Left forelimb (tissue), 1 donor: ENCODE measurements around the gene CD80.
"Not testable (repeated sequence)": the region's sequence is repeated elsewhere in the genome, so short reads cannot be mapped to it uniquely, and the experiment has no call there.

Experiments used
- DNase-seq: peaks from one replicate; pipeline ENCODE4 v3.0.0-alpha.2; 2018; ENCODE audit warnings: low spot score

The CD80 gene, protein sequence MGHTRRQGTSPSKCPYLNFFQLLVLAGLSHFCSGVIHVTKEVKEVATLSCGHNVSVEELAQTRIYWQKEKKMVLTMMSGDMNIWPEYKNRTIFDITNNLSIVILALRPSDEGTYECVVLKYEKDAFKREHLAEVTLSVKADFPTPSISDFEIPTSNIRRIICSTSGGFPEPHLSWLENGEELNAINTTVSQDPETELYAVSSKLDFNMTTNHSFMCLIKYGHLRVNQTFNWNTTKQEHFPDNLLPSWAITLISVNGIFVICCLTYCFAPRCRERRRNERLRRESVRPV

DNA sequence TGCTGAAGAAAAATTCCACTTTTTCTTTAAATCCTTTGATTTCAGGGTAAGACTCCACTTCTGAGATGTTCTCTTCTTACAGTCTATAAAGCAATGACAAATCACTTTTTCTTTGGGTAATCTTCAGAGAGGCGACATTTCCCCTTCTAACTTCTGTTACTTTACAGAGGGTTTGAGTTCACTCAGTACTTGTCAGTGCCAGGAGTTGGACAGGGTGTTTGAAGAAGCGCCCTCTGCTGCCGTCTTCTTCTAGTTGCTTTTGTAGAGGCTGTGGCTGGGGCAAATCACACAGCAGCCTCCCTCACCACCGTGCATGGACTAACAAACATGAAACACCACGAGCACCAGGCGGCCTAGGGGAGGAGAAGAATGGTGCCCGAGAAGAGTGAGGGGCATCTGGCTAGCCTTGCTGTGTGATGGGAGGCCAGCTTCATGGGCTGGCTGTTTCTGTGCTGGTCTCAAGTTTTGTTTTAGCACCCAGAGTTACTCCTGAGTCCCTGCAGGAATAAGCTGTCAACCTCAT lies at the start of gene CD80:
TSS of gene CD80 (minus strand) at position 174 of the 523 bp plus-strand sequence. CDS start 1,886 bp downstream, outside the sequence.
- no peak for DNase-seq

- no peak for DNase-seq
These were observed 49.1 kb upstream of the CD80 start for GRCh38 chr3:119608405-119609000.

DNA sequence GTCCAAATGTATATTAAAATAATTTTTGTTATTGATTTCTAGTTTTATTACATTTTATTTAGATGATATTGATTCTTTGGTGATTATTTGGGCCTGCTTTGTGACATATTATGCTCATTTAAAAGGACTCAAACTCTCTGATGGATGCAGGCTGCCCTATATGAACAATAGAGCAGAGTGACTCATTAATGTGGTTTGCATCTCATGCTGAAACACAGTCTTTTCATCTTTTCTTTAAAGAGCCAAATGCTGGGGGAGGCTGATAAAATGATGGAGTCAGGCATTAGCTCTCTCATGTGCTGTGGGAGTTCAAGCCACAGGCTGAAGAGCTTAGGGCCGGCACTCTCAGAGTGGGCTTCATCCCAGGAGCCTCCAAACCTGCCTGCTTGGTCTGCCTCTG lies 45.5 kb upstream of the CD80 start:
- DNase-seq = no peak

DNA sequence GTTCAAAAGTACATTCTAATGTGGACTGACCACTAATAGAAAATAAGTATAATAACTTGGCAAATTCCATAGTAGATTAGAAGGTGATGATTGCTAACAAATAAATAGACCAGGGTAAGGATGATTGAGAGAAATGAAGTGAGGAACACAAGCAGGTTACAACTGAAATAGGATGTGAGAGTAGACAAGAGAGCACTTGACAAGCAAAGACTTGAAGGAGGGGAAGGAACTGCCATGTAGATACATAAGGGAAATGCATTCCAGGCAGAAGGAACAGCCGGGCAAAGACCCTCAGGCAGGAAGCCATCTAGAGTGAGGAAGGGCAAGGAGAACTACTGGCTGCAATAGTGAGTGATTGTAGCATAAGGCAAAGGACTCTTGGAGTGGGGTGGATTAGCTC lies 43.3 kb upstream of the CD80 start:
- DNase-seq = no peak

- DNase-seq = no peak
These were observed 41.7 kb upstream of the CD80 start for GRCh38 chr3:119601154-119601553.

GRCh38 chr3:119600732-119601131 lies 41.3 kb upstream of the CD80 start:
- DNase-seq = no peak

GRCh38 chr3:119599558-119600174 lies 40.3 kb upstream of the CD80 start:
- DNase-seq = no peak

DNA sequence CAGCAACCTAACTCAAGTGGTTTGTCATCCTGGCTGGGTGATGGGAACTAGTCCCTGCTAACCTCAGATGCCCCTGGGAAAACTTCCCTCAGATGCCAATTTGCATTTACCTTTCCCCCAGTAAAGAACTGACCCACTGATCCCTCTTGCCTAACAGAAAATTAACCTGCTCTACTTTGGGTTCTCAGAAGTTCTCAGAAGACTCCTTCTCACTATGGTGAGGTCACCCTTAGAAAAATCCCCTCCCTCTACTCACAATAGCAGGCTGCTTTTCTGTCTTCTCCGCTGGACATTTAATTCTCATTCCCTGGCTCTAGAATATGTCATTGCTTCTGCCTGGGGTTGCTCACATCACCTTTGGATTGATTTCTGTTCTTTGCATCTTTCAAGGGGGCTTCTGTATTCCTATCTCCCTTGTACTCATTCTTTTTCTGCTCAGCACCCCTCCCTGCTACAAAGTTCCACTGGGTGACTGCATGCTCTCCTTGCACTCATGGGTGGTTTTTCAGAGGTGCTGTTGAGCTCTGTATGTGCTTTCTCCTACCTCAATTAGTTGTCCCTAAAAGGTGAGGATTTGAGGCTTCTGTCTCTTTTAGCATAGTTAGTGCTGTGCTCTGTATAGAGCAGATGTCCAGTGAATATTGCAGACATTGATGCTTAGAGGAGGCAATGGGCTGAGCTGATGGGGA lies 39.1 kb upstream of the CD80 start:
- no peak for DNase-seq

GRCh38 chr3:119597548-119598288 lies 38.3 kb upstream of the CD80 start, which contains the start of gene PLA1A:
TSS of gene PLA1A (plus strand) at chr3:119597885. CDS start at chr3:119597914, 29 bp downstream.
- no peak for DNase-seq

DNA sequence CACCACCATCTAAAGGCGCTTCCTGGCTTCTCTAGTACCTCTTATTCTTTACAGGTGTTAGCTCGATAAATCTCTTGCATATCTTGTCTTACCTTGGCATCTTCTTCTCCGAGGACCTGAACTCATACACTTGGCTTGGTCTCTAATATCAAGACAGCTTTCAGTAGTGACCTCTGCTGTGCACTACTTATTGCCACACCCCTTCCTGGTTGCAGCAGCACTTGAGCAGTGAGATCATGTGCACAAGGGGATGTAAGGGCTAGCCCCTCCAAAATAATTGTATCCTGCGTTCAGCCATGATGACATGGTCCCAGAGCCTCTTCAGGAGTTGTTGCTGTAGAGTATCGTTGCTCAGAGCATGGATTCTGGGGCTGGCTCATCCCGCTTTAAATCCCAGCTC lies 37.0 kb upstream of the CD80 start:
- no peak for DNase-seq

DNA sequence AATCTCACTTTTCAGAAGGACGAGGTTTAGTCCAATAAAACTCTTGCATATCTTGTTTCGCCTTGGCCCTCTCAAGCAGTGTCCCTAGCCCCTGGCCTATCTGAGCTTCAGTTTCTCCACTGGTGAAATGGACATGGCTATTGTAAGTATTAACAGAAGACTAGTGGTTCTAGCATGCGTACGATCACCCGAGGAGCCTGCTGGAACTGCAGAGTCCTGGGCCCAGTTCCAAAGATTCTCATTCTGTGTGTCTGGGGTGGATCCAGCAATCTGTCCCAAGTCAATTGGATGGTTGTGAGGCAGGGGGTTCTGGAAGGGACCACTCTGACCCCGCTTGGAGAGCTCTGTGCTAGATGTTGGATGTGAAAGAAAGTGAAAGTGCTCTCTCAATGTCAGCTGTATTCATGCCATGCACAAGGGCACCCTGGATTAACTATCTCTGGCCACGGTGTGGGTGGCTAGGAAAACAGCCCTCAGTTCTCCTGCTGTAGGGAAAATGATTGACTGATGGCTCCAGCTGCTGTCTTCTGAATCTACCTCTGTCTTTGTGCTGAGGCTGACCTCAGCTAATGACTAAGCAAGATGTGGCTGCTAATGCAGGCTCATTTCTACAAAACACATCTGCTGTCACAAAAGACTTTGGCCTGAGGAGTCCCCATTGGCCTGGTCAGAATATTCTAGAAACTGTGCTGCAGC lies 36.4 kb upstream of the CD80 start:
- no peak for DNase-seq

- not testable (repeated sequence) for DNase-seq
These were observed 35.5 kb upstream of the CD80 start for GRCh38 chr3:119594929-119595328.

DNA sequence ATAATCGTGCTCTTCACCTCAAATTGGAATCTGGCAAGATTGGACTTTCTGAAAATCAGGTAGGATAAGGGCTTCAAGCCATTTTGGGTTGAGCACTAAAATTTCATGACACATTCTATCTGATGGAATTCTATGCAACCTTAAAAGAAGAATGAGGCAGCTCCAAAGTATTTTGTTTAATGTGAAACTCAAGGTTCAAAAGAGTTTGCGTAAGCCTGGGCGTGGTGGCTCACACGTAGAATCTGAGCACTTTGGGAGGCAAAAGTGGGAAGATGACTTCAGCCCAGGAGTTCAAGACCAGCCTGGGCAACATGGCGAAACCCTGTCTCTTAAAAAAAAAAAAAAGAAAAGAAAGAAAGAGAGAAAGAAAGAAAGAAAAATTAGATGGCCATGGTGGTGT lies 34.7 kb upstream of the CD80 start:
- no peak for DNase-seq

- DNase-seq = no peak
These were observed 33.4 kb upstream of the CD80 start for GRCh38 chr3:119592861-119593260.

GRCh38 chr3:119590706-119591105 lies 31.3 kb upstream of the CD80 start:
- DNase-seq = no peak

DNA sequence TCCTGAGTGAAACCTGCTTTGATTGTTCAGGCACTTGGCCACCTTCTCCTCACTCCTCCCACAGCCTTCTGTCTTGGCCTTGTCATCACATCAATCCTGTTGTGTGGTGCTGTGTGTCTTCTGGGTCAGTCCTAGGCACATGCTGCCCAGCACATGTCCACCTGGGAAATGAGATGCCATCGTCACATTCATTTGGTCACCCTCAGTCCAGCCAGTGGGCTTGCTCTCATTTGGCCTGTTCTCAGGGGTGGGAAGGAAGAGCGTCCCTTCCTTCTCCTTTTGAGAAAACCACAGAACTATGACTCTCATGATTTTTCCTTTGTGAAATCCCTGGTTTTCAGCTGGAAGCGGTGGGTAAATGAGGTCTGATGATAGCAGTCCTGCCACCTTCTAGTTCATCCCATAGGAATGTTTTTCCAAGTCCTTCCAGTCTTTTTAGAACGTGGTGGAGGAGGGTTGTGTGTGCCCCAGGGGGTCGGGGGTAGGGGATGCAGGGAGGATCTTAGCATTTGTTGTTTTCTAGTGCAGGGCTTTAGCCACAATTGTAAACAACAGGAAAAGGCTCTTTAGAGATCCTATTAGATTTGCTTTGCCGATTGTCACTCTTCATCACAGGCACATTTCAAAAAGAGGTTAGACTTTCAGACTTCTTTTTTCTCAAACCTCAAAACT lies 29.8 kb upstream of the CD80 start:
- no peak for DNase-seq

- DNase-seq = no peak
These were observed 28.7 kb upstream of the CD80 start for GRCh38 chr3:119588112-119588511.

DNA sequence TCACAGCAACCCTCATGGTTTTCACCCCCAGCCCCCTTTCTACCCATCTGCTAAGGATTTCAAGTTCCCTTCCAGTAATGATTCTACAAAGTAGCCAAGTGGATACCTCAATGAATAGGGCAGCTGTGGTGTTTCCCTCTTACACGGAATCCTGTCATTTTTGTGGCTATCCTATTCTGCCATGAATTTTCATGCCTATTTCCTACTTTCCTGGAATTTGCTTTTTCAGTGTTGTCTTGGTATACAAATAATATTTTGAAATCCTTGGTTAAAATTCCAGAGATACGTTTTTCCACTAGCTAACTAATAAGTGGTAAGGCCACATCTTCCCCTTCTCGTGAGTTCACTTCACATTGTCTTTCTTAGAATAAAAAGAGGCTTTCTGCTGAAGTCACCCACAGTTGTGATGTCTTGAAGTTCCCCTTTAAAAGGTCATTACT lies 27.3 kb upstream of the CD80 start:
- no peak for DNase-seq

DNA sequence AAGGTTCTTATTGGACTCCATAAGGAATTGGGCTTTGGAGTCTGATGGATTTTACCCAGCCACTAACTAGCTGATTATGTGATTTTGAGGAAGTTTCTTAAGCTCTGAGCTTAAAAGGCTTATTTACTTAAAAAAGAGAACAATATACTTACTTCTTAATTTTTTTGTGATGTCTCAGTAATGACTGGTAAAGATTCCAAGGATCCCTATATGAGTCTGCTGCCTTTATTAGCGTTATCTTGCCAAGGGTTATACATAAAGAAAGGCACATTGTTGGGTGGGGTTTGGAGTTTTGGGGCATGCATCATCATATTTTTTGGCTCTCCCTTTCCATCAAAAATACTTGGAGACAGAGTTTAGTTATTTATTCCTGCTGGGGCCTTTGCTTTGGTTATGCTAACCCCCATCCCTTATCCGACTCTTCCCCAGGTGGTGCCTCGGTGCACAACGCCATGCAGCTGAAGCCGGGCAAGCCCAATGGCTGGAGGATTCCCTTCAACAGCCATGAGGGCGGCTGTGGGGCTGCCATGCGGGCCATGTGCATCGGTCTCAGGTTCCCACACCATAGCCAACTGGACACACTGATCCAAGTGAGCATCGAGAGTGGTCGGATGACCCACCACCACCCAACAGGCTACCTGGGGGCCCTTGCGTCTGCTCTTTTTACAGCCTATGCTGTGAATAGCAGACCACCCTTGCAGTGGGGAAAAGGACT lies 26.6 kb upstream of the CD80 start:
- DNase-seq = no peak

GRCh38 chr3:119585208-119585607 lies 25.8 kb upstream of the CD80 start:
- DNase-seq = no peak
